GM12864 (cell line): ENCODE measurements around the gene MBOAT2.

Experiments used
- DNase-seq: peaks from one replicate; pipeline ENCODE4 v3.0.0-alpha.2; 2011; ENCODE audit warnings: low read depth
- H3K4me3 ChIP-seq: 2 replicates; pipeline ENCODE4 v1.5.1; 2011; ENCODE audit warnings: mild to moderate bottlenecking, low read depth, low read length, control low read depth
- TF ChIP-seq, protein P1 (sequence below): IDR thresholded peaks from 2 replicates; pipeline ENCODE4 v1.5.1; 2011; ENCODE audit warnings: low read depth, mild to moderate bottlenecking, moderate library complexity, low read length, control low read depth, inconsistent platforms; ENCODE audit errors: missing control alignments

Gene MBOAT2

DNA sequence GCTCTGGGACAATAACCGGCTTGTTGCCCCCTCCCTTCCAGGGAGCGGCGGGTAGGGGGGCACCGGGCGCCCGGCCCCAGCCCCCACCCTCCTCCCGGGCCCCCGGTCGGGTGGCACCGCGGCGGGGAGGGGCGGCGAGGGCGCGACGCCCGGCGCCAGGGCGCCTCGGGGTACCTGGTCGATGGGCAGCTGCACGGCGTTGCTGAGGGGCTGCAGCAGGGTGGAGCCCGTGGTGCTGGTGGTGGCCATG, 193 bp downstream of the MBOAT2 start:
- no peak for DNase-seq
- TF ChIP-seq, protein P1, sequence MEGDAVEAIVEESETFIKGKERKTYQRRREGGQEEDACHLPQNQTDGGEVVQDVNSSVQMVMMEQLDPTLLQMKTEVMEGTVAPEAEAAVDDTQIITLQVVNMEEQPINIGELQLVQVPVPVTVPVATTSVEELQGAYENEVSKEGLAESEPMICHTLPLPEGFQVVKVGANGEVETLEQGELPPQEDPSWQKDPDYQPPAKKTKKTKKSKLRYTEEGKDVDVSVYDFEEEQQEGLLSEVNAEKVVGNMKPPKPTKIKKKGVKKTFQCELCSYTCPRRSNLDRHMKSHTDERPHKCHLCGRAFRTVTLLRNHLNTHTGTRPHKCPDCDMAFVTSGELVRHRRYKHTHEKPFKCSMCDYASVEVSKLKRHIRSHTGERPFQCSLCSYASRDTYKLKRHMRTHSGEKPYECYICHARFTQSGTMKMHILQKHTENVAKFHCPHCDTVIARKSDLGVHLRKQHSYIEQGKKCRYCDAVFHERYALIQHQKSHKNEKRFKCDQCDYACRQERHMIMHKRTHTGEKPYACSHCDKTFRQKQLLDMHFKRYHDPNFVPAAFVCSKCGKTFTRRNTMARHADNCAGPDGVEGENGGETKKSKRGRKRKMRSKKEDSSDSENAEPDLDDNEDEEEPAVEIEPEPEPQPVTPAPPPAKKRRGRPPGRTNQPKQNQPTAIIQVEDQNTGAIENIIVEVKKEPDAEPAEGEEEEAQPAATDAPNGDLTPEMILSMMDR = no peak
- peak overlapping the region; percentile 37 for H3K4me3 ChIP-seq

DNA sequence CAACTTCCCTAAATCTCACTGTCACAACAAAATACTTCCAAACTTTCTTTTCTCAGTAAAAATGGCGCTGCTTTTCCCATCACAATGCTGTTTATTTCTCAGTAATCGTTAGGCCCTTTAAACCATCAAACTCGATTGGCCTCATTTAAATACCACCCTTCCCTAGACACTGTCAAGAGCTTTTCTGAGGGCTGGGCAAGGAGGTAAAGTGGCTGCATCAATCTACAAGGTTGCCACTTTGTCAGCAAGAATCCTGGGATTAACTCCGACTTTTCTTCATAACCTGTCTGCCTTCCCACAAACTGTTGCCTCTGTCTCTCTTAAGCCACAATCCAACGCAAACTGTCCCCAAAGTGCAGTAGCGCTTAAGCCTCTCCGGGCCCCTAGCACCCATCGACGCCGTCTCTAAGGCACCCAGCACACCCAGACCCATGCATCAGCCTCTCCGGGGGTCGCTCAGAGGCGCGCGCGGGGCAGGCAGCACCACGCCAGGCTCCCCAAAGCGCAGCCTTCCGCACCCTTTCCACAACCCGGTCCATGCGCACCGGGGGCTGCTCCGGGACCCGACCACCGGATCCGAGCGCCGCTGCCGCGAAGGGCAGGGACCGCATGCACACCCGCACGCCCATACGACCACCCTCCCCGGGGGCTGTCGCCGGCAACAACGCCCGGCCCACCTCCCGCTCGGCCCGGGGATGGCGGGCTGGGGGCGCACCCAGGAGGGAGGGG, 683 bp downstream of the MBOAT2 start:
- TF ChIP-seq, protein P1 = no peak
- peak overlapping the region; percentile 33 for H3K4me3 ChIP-seq
- DNase-seq = no peak

DNA sequence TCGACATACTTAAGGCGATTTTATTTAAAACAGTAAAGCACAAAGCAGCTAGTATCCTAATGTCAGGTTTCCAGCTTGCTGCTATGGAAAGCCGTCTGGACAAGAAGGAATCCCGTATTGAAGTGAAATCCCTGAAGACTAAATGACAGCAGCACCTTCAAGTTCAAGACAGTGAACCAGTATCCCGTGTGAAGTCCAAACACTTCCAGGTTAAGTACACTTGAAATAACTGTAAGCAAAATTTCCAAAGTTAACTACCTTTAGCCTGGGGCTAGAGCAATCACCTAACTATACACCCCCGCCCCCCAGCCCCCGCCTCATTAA, 1.2 kb downstream of the MBOAT2 start:
- DNase-seq = no peak
- no peak overlapping the region for H3K4me3 ChIP-seq
- TF ChIP-seq, protein P1 = no peak

DNA sequence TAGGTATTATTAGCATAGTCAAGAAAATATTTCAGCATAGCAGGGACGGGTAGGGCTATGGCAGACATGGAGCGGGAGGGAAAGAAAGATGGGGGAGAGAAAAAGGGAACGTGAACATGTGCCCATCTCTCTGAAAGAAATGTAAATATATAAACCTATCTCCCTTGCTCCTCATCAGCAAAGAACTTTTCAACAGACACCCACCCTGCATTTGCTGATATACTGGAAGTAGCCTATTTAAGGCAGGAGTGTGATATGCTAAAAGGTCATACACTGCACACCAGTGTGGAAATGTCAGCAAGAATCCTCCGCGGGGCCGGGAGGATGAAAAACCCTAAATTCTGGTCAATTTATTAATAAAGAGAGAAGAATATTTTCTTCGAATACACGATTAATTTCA, 1.7 kb downstream of the MBOAT2 start:
- DNase-seq = no peak
- TF ChIP-seq, protein P1 = no peak
- H3K4me3 ChIP-seq = no peak overlapping the region

DNA sequence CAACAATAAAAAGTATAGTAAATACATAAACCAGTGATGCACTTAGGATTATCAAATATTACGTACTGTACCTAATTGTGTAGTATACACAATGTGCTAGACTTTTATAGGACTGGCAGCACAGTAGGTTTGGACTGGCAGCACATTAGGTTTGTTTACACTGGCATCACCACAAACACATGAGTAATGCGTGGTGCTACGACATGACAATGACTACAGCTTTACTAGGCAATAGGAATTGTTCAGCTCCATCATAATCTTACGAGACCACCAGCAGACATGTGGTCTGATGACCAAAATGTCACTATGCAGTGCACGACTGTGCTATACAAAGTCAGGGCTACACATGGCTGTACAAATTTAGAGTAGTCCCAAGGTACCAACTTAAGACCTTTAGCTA, 2.3 kb downstream of the MBOAT2 start:
- DNase-seq = no peak
- TF ChIP-seq, protein P1 = no peak
- no peak overlapping the region for H3K4me3 ChIP-seq

DNA sequence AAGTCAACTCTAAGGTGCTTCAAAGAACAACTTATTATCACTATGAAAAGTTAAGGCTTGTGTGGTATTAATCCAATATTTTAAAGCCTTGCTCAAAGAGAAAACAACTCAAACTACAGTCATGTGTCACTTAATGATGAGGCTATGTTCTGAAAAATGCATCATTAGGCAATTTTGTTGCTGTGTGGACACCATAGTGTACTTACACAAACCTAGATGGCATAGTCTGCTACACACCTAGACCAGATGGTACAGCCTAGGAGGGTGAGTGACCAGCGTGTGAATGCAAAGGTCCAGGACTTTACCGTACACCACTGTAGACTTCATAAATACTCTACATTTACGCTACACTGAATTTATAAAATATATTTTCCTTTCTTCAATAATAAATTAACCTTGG, 3.0 kb downstream of the MBOAT2 start:
- TF ChIP-seq, protein P1 = no peak
- DNase-seq = no peak
- no peak overlapping the region for H3K4me3 ChIP-seq

DNA sequence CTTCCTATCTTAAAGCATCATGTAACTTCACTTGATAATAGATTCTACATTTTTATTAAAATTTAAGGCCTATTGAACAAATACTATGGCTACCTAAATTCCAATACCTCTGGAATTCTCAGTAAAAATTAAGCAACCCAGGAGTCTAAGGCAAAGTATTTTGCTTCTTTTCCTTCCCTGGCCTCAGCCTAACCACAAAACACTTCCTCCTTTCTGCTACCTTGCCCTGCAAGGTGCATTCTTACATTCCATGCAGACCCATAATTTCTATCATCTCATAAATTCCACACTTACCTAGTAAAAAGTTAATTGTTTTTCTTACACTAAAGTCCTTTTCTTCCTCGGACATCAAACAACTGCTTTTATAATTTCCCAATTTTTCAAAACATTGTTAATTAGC, 3.7 kb downstream of the MBOAT2 start:
- DNase-seq = no peak
- TF ChIP-seq, protein P1 = no peak
- no peak overlapping the region for H3K4me3 ChIP-seq
